ENCODE measurements around the gene IER5L. TPM values are rescaled to one million over a fixed set of nuclear protein-coding genes. Genes with fewer than 3 reads are reported as not detected.

The IER5L gene
- total RNA-seq (10 to 100 TPM; 15.4 to 74.3 (median 45.0) TPM), polyA plus RNA-seq (10 to 100 TPM in 1 of 2 donors, 1 to 10 TPM in 1; 2.5 to 14.9 TPM)
- long read RNA-seq, donor 1, result 0 reads
- long read RNA-seq, donor 2, transcript IER5L-201 (1 exons, 2,711 nt), result major isoform, 22 of 22 reads
- long read RNA-seq, donor 2, partial matches to known transcripts, result 0 of 22 reads
- long read RNA-seq, donor 2, other reads (novel, unspliced or antisense), result 0 of 22 reads
- long read RNA-seq, donor 3, transcript IER5L-201 (1 exons, 2,711 nt), result major isoform, 44 of 44 reads
- long read RNA-seq, donor 3, partial matches to known transcripts, result 0 of 44 reads
- long read RNA-seq, donor 3, other reads (novel, unspliced or antisense), result 0 of 44 reads

- no peaks in the 10 kb centered on the region for H3K36me3 ChIP-seq
- no peaks in the 10 kb centered on the region for H3K9me3 ChIP-seq
- TF ChIP-seq POLR2A (IDR thresholded peaks at IDR 0.05) (peak; percentile 95), EP300 (IDR thresholded peaks at IDR 0.05) (no peak)
- TF ChIP-seq, protein P1, sequence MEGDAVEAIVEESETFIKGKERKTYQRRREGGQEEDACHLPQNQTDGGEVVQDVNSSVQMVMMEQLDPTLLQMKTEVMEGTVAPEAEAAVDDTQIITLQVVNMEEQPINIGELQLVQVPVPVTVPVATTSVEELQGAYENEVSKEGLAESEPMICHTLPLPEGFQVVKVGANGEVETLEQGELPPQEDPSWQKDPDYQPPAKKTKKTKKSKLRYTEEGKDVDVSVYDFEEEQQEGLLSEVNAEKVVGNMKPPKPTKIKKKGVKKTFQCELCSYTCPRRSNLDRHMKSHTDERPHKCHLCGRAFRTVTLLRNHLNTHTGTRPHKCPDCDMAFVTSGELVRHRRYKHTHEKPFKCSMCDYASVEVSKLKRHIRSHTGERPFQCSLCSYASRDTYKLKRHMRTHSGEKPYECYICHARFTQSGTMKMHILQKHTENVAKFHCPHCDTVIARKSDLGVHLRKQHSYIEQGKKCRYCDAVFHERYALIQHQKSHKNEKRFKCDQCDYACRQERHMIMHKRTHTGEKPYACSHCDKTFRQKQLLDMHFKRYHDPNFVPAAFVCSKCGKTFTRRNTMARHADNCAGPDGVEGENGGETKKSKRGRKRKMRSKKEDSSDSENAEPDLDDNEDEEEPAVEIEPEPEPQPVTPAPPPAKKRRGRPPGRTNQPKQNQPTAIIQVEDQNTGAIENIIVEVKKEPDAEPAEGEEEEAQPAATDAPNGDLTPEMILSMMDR (IDR thresholded peaks at IDR 0.05), result peak in 1 of 3 donors; percentile 25
- peak; percentile 96 to 98 (median 98) for DNase-seq
- peak within 1 kb of the TSS; percentile 97 to 99 for H3K27ac ChIP-seq
- H3K4me1 ChIP-seq (ENCODE audit: insufficient read depth), result peaks cover 8% of the 10 kb centered on the region
- intact Hi-C loops (cut with DNase I), result loop anchor here (2.0 to 10.0 kb wide), 10 partner anchors 35 to 427 kb away; no protein-coding TSS in a partner anchor
- H3K4me3 ChIP-seq, result peak within 1 kb of the TSS; percentile 52
- WGBS, 3 donors, result 0 to 1% (median 0%) methylated on average over 54 to 90 of the region's 90 CpGs
- no peaks in the 10 kb centered on the region for H3K27me3 ChIP-seq
Observed at GRCh38 chr9:129177791-129178567, at the start of gene IER5L. TSS of gene IER5L (minus strand) at chr9:129178261. CDS start at chr9:129178052, 209 bp downstream.

- H3K9me3 ChIP-seq, result no peaks in the 10 kb centered on the region
- no peaks in the 10 kb centered on the region for H3K36me3 ChIP-seq
- intact Hi-C loops (cut with DNase I), result no loop called here
- WGBS, 3 donors, result 84 to 86% (median 84%) methylated on average over 10 of the region's 10 CpGs
- H3K4me3 ChIP-seq, result no peak overlapping the region
- H3K27me3 ChIP-seq, result no peaks in the 10 kb centered on the region
- no peak for DNase-seq
- TF ChIP-seq EP300 (IDR thresholded peaks at IDR 0.05) (no peak), POLR2A (IDR thresholded peaks at IDR 0.05) (no peak)
- TF ChIP-seq, protein P1 (IDR thresholded peaks at IDR 0.05), result no peak
- H3K27ac ChIP-seq, result no peak overlapping the region
- H3K4me1 ChIP-seq (ENCODE audit: insufficient read depth), result peaks cover 10% of the 10 kb centered on the region
Observed at GRCh38 chr9:129227843-129228189, 49.8 kb upstream of the IER5L start.

DNA sequence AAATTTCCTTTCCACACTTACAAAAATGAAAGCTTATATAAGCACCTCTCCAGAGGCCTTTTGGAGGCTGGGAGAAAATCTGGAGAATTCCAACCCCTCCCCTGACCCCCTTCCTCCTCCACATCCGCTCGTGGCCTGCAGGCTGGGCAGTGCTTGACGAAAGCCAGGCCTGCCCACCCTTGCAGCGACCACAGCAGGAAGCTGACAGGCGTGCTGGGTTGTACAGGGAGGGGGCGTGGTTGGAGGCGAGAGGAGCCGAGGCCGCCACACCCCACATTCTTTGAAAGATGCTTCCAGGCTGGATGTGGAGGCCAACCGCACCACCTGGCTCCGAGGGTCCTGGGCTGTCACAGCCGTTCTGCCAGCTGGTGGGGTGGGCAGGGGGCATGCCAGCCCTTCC, 47.8 kb upstream of the IER5L start:
- no peaks in the 10 kb centered on the region for H3K9me3 ChIP-seq
- no peak for TF ChIP-seq POLR2A (IDR thresholded peaks at IDR 0.05)
- TF ChIP-seq, protein P1 (IDR thresholded peaks at IDR 0.05), result no peak
- no peak for TF ChIP-seq EP300 (IDR thresholded peaks at IDR 0.05)
- H3K27ac ChIP-seq, result peak overlapping the region in 1 of 2 donors; percentile 74
- 5 to 9% (median 6%) methylated on average over 12 of the region's 12 CpGs for WGBS, 3 donors
- peak; percentile 74 to 87 (median 82) for DNase-seq
- intact Hi-C loops (cut with DNase I), result no loop called here
- no peaks in the 10 kb centered on the region for H3K36me3 ChIP-seq
- peaks cover 10% of the 10 kb centered on the region for H3K4me1 ChIP-seq (ENCODE audit: insufficient read depth)
- H3K27me3 ChIP-seq, result no peaks in the 10 kb centered on the region
- no peak overlapping the region for H3K4me3 ChIP-seq

DNA sequence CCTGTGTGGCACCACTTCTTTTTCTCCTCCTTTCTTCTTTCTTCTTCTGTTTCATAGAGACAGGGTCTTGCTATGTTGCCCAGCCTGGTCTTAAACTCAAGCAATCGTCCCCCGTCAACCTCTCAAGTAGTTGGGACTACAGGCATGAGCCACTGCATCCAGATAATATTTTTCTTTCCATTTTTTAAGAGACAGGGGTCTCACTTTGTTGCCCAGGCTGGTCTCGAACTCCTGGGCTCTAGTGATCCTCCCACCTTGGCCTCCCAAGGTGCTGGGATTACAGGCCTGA, 47.4 kb upstream of the IER5L start:
- H3K36me3 ChIP-seq, result no peaks in the 10 kb centered on the region
- intact Hi-C loops (cut with DNase I), result no loop called here
- 57 to 61% (median 58%) methylated on average over 3 of the region's 3 CpGs for WGBS, 3 donors
- H3K27ac ChIP-seq, result peak overlapping the region; percentile 7 to 74
- peaks cover 10% of the 10 kb centered on the region for H3K4me1 ChIP-seq (ENCODE audit: insufficient read depth)
- no peak for DNase-seq
- H3K27me3 ChIP-seq, result no peaks in the 10 kb centered on the region
- no peak for TF ChIP-seq EP300 (IDR thresholded peaks at IDR 0.05)
- TF ChIP-seq POLR2A (IDR thresholded peaks at IDR 0.05), result no peak
- TF ChIP-seq, protein P1 (IDR thresholded peaks at IDR 0.05), result no peak
- H3K9me3 ChIP-seq, result no peaks in the 10 kb centered on the region
- no peak overlapping the region for H3K4me3 ChIP-seq

Measured in ovary (tissue), 10 donors.